ENCODE measurements around the gene ZNF594.
"Not testable (repeated sequence)": the region's sequence is repeated elsewhere in the genome, so short reads cannot be mapped to it uniquely, and the experiment has no call there.

GRCh38 chr17:5221912-5222311 lies 30.2 kb upstream of the ZNF594 start:
- TF ChIP-seq POLR2AphosphoS5 (IDR thresholded peaks at IDR 0.05; ENCODE audit: low read depth, low read length); TCF12 (IDR thresholded peaks at IDR 0.05; ENCODE audit: low read depth, low read length); EZH2 (IDR thresholded peaks at IDR 0.05; ENCODE audit: low read depth, low read length, severe bottlenecking): not testable (repeated sequence)
- TF ChIP-seq, protein P1, sequence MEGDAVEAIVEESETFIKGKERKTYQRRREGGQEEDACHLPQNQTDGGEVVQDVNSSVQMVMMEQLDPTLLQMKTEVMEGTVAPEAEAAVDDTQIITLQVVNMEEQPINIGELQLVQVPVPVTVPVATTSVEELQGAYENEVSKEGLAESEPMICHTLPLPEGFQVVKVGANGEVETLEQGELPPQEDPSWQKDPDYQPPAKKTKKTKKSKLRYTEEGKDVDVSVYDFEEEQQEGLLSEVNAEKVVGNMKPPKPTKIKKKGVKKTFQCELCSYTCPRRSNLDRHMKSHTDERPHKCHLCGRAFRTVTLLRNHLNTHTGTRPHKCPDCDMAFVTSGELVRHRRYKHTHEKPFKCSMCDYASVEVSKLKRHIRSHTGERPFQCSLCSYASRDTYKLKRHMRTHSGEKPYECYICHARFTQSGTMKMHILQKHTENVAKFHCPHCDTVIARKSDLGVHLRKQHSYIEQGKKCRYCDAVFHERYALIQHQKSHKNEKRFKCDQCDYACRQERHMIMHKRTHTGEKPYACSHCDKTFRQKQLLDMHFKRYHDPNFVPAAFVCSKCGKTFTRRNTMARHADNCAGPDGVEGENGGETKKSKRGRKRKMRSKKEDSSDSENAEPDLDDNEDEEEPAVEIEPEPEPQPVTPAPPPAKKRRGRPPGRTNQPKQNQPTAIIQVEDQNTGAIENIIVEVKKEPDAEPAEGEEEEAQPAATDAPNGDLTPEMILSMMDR (IDR thresholded peaks at IDR 0.05; ENCODE audit: control extremely low read depth in 1 of 3, insufficient read depth in 1 of 3, low read depth in 1 of 3, low read length in 3 of 3) = not testable (repeated sequence)

All from H1 (cell line).